Stimulated activated CD4-positive, alpha-beta T cell treated with anti-CD3 and anti-CD28 coated beads, Interleukin-12 subunit alpha, Interleukin-12 subunit beta, amount 100 ng/mL, for 4 hours (primary cell): ENCODE measurements around the gene ANO10.

Experiments used
- DNase-seq: peaks from one replicate; pipeline ENCODE4 v3.0.0-alpha.2; 2020

The ANO10 gene

DNA sequence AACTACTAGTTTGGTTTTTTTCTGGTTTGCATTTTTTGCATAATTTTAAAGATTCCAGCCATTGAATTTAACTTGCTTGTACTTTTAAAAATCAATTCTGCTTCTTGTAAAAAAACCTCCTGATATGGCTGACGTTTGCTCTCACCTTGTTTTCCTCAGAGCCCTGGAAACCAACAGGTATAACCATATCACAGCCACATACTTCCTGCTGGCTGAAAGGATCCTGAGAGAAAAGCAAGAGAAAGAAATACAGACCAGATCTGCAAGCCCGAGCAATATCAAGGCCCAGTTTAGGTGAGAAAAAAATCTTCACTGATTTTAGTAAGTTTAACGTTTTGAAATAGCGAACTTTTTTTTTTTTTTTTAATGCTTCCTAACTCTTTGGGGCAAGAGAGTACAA is 278.6 kb downstream of the ANO10 start:
- no peak for DNase-seq

DNA sequence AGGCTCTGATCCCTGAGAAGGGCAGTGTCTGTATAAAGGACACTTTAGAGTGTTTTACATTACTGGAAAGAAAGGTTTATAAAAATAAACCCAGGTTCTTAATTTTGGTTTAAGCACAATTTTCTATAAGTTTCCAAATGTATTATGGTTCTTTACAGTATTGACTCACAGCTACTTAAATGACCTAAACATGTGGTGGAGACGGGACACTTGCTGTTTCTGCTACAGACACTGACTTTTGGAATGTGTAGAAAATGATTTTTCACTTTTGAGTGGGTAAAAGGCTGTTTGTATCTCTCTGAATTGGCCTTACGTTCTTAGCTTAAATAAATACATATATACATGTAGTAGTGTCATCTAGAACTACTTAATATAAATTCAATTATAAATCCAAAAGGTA is 280.0 kb downstream of the ANO10 start:
- DNase-seq = no peak

DNA sequence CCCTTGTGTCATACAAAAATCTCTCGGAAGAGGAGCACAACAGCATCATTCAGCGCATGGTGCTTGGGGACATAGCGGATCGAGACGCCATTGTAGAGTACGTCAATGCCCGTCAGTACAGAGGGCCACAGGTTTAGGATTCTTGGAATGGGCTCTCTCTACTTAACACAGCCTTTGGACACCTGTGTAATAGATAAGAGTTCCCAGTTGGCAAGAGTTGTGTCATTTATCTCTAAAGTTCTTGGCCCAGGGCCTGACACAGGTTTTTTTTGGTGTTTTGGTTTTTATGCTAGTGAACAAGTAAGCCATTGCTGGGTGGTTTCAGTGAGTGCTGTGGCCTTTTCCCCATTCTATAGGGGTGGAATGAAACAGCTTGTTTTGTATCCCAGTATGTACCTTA is 281.4 kb downstream of the ANO10 start:
- no peak for DNase-seq

- no peak for DNase-seq
These were observed 283.5 kb downstream of the ANO10 start for GRCh38 chr3:43338295-43338694.

DNA sequence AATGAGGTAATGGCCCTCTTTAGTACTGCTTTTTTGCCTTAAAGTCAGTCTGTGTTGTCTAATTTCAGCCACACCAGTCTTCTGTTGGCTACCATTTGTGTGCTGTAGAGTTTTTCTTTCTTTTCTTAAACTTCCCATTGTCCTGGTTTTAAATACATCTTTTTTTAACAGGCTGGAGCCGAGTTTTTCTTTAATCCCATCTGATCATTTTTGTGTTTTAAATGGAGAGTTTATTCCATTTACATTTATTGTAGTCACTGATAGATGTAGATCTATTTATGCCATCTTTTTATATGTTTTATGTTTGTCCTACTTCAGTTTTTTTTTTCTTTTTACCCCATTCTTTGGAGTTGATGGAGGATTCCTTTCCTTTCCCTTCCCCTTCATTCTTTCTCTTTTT is 286.0 kb downstream of the ANO10 start:
- DNase-seq = no peak

DNA sequence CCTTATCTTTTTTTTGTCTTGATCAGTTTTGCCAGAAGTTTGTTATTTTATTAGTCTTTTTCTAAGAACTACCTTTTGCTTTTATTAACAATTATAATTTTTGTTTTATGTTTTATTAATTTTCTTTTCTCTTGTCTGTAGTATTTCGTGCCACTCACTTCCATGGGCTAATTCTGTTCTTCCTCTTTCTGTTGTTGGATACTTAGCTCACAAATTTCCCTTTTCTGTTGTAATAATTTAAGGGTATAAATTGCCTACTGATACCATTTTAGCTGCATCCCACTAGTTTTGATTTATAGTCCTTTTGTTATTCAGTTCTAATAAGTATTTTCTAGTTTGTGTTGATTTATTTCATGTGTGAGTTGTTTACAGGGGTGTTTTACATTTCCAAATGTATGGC is 286.8 kb downstream of the ANO10 start:
- DNase-seq = no peak

DNA sequence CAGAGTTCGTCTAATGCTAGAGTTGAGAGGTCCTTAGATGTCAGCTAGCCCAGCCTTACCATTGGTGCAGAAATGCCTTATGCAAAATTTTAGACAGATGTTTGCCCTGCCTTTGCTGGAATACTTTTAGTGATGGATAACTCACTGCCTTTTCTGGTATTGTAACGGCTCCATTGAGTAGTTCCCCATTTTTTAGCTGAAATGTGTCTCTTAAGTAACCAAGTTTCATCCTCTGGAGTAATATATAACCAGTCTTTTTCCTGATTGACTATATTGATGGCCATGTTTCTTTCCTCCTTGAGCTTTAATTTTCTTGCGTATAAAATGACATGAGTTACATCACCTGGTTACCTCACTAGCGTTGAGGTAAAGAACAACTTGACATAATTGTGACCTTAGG is 290.4 kb downstream of the ANO10 start:
- DNase-seq = no peak

DNA sequence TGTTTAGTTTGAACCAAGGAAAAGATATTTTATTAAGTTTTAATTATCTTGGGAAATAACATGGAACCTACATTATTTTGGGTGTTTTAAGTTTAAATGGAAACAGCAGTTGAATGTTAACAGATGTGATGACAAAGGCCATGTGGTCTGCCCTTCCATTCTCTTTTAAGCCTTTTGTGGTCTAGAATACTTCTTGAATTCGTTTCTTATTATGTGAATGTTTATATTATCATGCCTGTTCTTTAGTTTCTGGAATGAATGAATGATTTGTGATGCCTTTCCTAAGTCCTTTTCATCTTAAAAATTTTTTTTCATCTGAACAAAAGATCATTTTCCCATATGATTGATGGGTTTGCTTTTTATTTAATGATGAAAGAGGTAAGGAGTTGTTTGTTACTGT is 290.8 kb downstream of the ANO10 start:
- DNase-seq = no peak

DNA sequence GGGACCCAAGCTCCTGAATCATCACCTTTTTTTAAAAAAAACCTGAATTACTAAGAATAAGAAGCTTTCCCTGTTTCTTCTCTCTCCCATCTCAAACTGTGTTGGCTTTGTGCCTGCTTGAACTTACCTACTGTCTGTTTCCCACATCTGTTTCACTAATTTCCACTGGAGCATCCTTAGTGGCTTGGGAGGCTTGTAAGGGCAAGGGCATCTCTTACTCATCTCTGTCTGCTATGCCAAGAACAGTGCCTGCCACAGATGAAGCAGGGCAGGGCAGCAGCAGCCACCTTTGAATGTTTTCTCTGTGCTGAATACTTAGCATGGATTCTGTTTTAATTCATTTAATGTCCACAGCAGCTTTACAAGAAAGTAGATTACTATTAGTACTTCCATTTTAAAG is 293.2 kb downstream of the ANO10 start:
- no peak for DNase-seq

DNA sequence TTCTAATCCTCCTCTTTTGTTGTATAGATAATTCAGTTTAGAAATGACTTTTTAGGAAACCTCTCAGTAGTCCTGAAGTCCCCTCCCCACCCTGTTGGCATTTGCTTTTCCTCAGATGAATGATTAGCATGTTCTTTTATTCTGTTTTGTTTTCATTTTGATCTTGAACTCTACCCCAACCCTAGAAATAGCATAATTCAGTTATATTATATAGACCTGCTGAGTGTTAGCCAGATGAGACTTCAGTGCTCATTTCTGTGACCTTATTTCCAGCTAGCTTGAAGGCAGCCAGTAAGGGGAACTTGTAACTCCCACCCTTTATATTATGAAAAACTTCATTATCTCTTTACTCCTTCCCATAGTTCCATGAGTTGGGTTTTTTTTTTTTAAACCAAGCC is 294.2 kb downstream of the ANO10 start:
- DNase-seq = no peak

- no peak for DNase-seq
These were observed 294.8 kb downstream of the ANO10 start for GRCh38 chr3:43326891-43327581.

GRCh38 chr3:43323541-43323940 is 298.3 kb downstream of the ANO10 start:
- no peak for DNase-seq

DNA sequence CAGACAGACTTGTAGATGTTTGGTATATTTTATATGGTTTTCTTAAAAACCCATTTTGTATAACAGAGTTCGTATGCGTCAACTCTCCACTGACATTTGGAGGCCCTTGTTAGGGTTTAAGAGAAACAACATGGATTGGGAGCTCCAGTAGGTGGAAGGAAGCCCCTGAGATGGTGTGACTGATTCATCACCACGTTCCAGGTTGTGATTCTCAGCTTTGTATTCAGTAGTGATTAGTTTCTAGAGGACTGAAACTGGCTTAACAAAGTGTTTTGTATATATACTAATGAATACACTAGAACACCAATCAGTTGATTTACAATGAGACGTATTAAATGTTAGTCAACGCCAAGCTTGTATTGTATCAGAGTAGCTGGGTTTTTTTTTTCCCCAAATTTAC is 301.5 kb downstream of the ANO10 start:
- no peak for DNase-seq

GRCh38 chr3:43319794-43320193 is 302.0 kb downstream of the ANO10 start:
- DNase-seq = no peak

GRCh38 chr3:43319376-43319775 is 302.4 kb downstream of the ANO10 start:
- no peak for DNase-seq

GRCh38 chr3:43317461-43318316 is 304.1 kb downstream of the ANO10 start:
- DNase-seq = no peak

GRCh38 chr3:43316783-43317460 is 304.9 kb downstream of the ANO10 start:
- DNase-seq = no peak
